ENCODE measurements around the gene TTYH3.

TTYH3 gene

GRCh38 chr7:2637066-2637471 lies 5.3 kb downstream of the TTYH3 start:
- DNase-seq, result no peak

DNA sequence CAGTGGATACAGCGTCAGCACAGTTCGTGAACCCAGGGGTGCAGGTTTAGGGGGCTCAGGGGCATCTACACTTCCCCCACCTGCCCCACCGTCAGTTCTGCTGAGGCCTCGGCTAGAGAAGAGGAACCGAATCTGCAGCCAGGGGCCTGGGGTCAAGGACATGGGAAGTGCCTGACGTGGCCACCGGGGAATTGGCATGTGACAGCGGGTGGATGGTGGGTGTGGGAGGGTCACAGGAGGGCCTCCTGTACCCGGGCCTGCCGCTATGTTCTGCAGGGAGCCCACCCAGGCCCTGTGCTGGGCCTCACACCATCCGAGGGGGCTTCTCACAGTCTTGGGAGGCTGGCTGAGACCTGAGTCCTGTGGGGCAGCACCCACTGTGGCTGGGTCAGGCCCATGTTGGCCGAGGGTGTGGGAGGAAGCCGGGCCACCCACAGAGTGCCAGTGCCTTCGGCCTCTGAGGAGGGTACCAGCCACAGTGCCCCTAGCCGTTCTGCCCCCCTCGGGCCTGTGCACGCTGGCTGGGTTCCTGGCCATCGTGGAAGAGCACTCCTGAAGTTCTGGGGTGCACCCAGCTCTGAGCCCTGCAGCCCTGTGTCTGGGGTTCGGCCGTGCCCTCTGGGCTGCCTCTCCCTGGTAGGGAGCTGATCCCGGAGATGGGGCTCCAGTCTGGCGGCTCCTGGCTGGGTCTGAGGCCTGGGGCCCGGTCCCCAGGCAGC lies 5.9 kb downstream of the TTYH3 start:
- DNase-seq, result no peak

GRCh38 chr7:2638224-2638991 lies 6.6 kb downstream of the TTYH3 start:
- DNase-seq, result no peak

DNA sequence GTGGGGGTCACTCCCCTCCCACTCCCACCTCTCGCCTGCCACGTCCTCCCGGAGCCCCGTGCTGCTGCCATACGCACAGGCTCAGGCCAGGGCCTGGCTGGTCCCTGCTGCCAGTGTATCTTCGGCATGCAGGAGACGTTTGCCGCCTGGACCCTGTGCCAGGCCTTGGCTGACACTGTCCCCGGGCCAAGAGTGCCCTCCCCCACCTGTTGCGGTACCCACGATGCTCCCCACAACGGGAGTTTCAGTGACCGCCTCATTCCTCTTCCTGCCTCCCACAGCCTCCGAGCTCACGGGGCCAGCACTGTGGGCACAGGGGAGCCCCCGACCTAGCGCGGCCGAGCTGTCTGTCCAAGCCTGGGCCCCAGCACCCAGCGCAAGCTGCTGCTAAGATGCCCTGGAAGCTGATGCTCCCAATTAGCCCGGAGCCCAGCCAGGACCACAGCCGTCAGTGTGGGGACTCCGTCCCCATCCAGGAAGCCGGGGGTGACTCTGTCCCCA lies 7.4 kb downstream of the TTYH3 start:
- DNase-seq, result no peak

GRCh38 chr7:2639695-2640481 lies 8.1 kb downstream of the TTYH3 start:
- DNase-seq, result no peak

GRCh38 chr7:2640482-2640830 lies 8.7 kb downstream of the TTYH3 start:
- no peak for DNase-seq

GRCh38 chr7:2640846-2641316 lies 9.1 kb downstream of the TTYH3 start:
- DNase-seq, result no peak

GRCh38 chr7:2641406-2642393 lies 9.9 kb downstream of the TTYH3 start:
- DNase-seq, result no peak

- DNase-seq, result no peak
These were observed 11.8 kb downstream of the TTYH3 start for GRCh38 chr7:2643386-2644219.

- no peak for DNase-seq
These were observed 12.4 kb downstream of the TTYH3 start for GRCh38 chr7:2644220-2644561.

DNA sequence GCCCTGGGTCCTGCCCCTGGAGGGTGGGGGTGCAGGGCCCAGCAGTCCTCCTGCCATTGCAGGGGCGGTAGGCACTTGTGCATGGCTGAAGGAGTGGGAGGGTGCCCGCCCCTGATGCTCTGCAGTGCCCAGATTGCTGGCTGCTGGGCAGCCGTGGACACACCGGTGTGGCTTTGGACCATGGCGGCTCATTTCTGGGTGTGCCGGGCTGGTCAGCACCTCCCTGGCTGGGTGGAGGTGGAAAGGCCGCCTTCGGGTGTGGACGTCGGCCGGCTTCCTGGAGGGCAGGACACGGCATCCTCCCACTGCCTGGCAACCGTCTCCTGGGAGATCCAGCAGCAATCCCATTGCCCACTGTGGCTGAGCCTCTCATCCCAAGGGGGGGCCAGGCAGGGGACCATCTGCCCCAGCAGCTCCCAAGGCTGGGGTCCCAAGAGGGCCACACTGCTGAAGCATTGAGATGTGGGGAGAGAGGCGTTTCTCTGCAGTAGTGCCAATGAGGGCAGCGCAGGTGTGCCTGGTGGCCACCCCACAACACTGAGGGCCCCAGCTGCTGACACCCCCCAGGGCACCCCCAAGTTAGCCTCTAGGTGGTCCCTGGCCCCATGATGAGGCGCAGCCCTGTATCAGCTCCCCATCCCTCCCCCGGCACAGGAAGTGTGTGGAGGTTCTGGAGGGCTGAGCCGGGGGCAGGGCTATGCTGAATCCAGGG lies 12.9 kb downstream of the TTYH3 start:
- no peak for DNase-seq

- DNase-seq, result no peak
These were observed 13.6 kb downstream of the TTYH3 start for GRCh38 chr7:2645274-2645868.

- DNase-seq, result no peak
These were observed 14.5 kb downstream of the TTYH3 start for GRCh38 chr7:2646336-2646679.

GRCh38 chr7:2646680-2647571 lies 15.1 kb downstream of the TTYH3 start:
- DNase-seq, result no peak

DNA sequence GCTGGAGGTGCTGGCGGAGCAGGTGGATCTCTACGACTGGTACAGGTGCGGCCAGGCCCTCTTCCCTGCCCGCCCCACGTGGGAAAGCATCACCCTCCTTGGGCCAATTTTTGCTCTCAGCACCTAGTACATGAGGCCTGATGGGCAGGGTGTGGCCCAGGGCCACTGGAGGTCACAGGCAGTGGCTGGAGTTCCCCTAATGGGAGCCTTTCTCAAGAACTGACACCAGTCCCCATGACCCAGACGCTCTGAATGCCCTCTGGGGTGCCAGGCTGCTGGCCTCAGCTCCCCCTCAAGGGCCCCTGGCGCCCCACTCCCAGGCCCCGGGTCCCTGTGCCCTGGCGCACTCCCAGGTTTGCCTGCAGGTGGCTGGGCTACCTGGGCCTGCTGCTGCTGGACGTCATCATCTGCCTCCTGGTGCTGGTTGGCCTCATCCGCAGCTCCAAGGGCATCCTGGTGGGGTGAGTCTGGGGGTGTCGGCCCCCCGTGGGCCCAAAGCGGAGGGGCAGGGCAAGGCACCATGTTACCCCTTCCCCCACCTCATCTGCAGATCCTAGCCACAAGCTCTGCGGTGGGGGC lies 15.9 kb downstream of the TTYH3 start:
- DNase-seq, result no peak

DNA sequence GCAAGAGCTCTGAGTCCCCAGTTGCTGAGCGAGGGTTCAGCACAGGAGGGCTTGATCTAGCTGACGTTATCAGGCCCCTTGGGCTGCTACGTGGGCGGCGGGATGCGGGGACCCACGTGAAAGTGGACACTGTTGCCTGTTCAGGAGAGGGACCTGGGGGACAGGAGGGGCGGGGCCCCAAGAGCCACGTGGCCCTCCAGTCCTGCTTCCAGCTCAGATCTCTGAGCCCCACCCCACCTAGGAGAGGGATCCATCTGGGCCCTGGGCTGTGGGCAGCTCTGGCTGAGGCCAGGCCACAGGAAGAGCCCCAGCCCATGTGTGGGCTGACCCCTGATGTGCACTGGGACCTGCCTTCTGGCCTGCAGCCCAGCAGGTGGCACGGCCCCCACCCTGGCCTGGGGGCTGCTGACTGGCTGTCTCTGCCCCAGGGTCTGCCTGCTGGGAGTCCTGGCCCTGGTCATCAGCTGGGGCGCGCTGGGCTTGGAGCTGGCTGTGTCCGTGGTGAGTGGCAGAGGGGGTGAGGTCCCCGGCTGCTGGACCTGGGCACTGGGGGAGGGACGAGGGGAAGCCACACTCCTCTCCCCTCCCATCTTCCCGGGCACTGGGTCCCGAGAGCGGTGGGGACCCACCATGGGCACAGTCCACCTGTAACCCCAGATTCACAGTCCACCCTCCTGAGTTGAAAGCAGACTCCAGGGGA lies 17.5 kb downstream of the TTYH3 start:
- no peak for DNase-seq

GRCh38 chr7:2649991-2650390 lies 18.2 kb downstream of the TTYH3 start:
- no peak for DNase-seq

- no peak for DNase-seq
These were observed 18.7 kb downstream of the TTYH3 start for GRCh38 chr7:2650451-2650850.

Measured in activated T-cell treated with anti-CD3 and anti-CD28 coated beads for 4 hours (primary cell).